Mucosa of rectum (tissue), 2 donors: ENCODE measurements around the gene MIF4GD.
"Not testable (repeated sequence)": the region's sequence is repeated elsewhere in the genome, so short reads cannot be mapped to it uniquely, and the experiment has no call there.

Experiments
- H3K27ac ChIP-seq, 2 donors: one replicate each; pipeline ENCODE4 v1.7.0; 2013; ENCODE audit warnings: inconsistent platforms in 2 of 2, low read depth in 2 of 2, low read length in 2 of 2
- H3K27me3 ChIP-seq, 2 donors: one replicate each; pipeline ENCODE4 v1.7.0; 2013; ENCODE audit warnings: low read length in 2 of 2; ENCODE audit not compliant: control insufficient read depth in 2 of 2, insufficient read depth in 2 of 2
- H3K36me3 ChIP-seq, 2 donors: one replicate each; pipeline ENCODE4 v1.7.0; 2013; ENCODE audit warnings: low read length in 2 of 2; ENCODE audit not compliant: control insufficient read depth in 2 of 2, insufficient read depth in 2 of 2
- H3K4me1 ChIP-seq, 2 donors: one replicate each; pipeline ENCODE4 v1.7.0; 2013; ENCODE audit warnings: low read length in 2 of 2, mild to moderate bottlenecking in 1 of 2; ENCODE audit not compliant: control insufficient read depth in 2 of 2, insufficient read depth in 2 of 2
- H3K4me3 ChIP-seq, 2 donors: one replicate each; pipeline ENCODE4 v1.7.0; 2013; ENCODE audit warnings: low read length in 2 of 2
- H3K9ac ChIP-seq, 2 donors: one replicate each; pipeline ENCODE4 v1.7.0; 2013; ENCODE audit warnings: low read length in 2 of 2, low read depth in 1 of 2, mild to moderate bottlenecking in 1 of 2
- H3K9me3 ChIP-seq, 2 donors: one replicate each; pipeline ENCODE4 v1.7.0; 2013; ENCODE audit warnings: low read length in 2 of 2; ENCODE audit not compliant: control insufficient read depth in 2 of 2
- donor health status: healthy.
- donor health status: Normal muscosa, but diverticular disease.

Gene MIF4GD

DNA sequence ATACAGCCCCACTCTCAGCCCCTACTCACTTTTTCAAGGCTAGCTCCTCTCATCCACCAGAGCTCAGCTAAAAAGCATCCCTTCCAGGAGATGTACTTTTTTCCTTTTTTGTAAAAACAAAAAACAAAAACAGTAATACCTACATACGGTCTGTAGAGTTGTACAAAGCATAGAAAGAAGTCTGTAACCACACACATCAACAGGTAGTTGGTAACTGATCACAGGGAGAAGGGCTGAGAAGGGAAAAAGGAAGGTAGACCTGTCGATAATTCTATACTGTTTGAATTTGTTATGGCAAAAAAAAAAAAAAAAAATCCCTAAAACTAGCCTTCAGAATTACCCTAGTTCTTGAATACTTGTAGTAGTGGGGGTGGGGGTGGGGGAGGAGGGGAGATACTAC lies 17.3 kb upstream of the MIF4GD start:
- Histone ChIP-seq H3K27ac (peak overlapping the region; percentile 93 to 96), H3K36me3 (peaks cover 13 to 16% of the 10 kb centered on the region in 2 donors), H3K4me3 (peak overlapping the region; percentile 83 to 94), H3K4me1 (peaks cover 8% of the 10 kb centered on the region in 2 donors), H3K27me3 (no peaks in the 10 kb centered on the region), H3K9me3 (no peaks in the 10 kb centered on the region), H3K9ac (peak overlapping the region; percentile 24 to 88)

DNA sequence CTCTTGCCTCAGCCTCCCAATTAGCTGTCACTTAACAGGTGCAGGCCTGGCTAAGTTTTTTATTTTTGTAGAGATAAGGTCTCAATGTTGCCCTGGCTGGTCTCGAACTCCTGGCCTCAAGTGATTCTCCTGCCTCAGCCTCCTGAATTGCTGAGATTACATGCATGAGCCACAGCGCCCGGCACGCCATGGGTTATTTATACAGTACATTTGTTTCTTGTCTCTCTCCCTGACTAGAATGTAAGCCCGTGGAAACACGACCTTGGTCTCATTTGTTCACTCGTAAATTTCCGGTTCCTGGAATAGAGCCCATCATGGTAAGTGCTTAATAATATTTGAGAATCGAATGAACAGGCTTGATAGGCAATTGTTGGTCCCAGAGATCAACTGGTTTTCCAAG lies 16.2 kb upstream of the MIF4GD start:
- Histone ChIP-seq H3K4me1 (peaks cover 8% of the 10 kb centered on the region in 2 donors), H3K4me3 (no peak overlapping the region)

DNA sequence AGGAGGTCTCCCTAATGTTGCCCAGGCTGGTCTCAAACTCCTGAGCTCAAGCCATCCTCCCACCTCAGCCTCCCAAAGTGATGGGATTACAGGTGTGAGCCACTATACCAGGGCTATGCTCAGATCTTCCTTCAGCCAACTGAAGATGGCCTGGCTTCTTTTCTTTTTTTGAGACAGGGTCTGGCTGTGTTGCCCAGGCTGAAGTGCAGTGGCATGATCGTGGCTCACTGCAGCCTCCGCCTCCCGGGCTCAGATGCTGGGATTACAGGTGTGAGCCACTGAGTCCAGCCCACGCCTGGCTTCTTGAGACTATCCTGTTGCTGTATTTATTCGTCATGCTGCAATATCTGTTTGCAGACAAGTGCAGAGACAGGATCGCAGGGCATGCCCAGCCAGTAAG lies 14.1 kb upstream of the MIF4GD start:
- Histone ChIP-seq H3K36me3 (peaks cover 21 to 22% of the 10 kb centered on the region in 2 donors), H3K9me3 (no peaks in the 10 kb centered on the region), H3K4me1 (peaks cover 5 to 8% of the 10 kb centered on the region in 2 donors), H3K9ac (no peak overlapping the region), H3K27me3 (no peaks in the 10 kb centered on the region), H3K4me3 (no peak overlapping the region), H3K27ac (no peak overlapping the region)

More for the DNA sequence above, 16.2 kb upstream of the MIF4GD start:
- peaks cover 16% of the 10 kb centered on the region in 2 donors for H3K36me3 ChIP-seq
- H3K9ac ChIP-seq: no peak overlapping the region
- no peak overlapping the region for H3K27ac ChIP-seq
- H3K27me3 ChIP-seq: no peaks in the 10 kb centered on the region
- H3K9me3 ChIP-seq: no peaks in the 10 kb centered on the region

DNA sequence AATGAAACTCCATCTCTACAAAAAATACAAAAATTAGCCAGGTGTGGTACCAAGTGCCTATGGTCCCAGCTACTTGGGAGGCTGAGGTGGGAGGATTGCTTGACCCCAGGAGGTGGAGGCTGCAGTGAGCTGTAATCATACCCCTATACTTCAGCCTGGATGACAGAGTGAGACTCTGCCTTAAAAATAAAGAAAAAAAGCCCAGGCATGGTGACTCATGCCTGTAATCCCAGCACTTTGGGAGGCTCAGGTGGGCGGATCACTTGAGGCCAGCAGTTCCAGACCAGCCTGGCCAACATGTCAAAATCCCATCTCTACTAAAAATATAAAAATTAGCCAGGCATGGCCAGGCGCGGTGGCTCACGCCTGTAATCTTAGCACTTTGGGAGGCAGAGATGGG lies 9.2 kb upstream of the MIF4GD start:
- not testable (repeated sequence) for H3K4me1 ChIP-seq, H3K27me3 ChIP-seq, H3K9ac ChIP-seq, H3K27ac ChIP-seq, H3K9me3 ChIP-seq, H3K4me3 ChIP-seq
- H3K36me3 ChIP-seq: peaks cover 12 to 17% of the 10 kb centered on the region in 2 donors

DNA sequence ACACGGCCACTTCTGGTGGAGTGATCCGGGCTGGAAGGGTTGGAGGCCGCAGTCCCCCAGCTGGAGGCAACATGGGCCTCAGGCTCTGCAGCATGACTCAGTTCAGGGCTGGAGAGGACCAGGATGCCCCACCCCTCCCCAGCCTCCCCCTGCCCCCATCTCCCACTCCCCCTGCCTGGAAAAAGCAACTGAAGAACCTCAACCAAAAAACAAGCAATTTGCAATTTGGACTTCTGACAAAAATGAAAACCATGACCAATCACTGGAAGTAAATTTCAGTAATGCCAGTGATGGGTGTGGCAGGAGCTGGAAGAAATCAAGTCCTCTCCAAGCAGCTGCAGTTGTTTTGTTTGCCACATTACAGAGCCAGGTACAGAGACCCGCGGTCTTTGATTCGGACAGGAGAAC lies 6.6 kb upstream of the MIF4GD start:
- Histone ChIP-seq H3K9ac (no peak overlapping the region), H3K4me1 (no peaks in the 10 kb centered on the region), H3K27ac (no peak overlapping the region), H3K9me3 (no peaks in the 10 kb centered on the region), H3K4me3 (no peak overlapping the region), H3K36me3 (peaks cover 14 to 17% of the 10 kb centered on the region in 2 donors), H3K27me3 (no peaks in the 10 kb centered on the region)

DNA sequence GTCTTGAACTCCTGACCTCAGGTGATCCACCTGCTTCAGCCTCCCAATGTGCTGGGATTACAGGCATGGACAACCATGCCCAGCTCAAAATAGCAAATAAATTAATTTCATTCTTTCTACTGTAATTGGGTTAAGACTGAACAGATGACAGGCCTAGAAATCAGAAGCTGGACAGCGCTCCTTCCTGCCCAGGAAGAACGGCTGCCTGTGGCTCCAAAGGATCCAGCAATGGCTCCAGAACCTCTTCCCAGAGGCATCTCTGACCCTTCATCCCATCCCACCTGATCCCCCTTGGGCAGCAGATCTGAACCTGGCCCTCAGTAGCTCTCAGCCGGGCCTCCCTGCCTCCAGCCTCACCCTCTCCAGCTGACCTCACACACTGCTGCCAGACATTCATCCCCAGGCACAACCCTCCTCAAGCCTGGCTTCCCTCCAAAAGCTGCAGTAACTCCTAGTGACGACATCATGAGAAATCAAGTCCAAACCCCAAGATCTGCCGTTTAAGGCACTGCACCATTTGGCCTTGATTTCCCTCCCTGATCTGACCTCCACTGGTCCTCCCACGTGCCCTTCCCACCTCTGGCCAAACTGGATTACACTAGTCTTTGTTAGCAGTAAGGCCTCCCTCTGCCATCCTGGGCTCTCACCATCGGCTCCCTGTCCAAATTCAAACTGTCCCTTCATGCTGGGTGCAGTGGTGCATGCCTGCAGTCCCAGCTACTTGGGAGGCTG lies 3.1 kb upstream of the MIF4GD start:
- H3K4me3 ChIP-seq: no peak overlapping the region
- H3K27ac ChIP-seq: no peak overlapping the region
- no peaks in the 10 kb centered on the region for H3K9me3 ChIP-seq
- H3K4me1 ChIP-seq: peaks cover 17 to 18% of the 10 kb centered on the region in 2 donors
- no peak overlapping the region for H3K9ac ChIP-seq
- H3K36me3 ChIP-seq: peaks cover 7 to 14% of the 10 kb centered on the region in 2 donors
- no peaks in the 10 kb centered on the region for H3K27me3 ChIP-seq

DNA sequence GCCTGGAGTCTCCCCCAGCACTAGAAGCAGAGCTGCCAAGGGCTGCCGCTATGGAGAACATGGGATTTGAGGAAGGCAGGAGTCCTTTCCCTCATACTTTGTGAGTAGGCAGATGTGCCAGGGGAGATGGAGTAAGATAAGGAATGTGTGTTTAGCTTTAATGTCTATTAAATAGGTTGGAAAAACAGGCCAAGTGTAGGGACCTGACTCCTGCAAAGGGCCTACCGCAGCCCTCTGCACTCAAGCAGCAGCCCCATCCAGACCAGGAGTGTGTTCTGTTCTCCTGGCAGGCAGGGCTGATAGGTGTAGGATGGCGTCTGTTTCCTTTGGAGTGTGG lies 1.8 kb upstream of the MIF4GD start:
- Histone ChIP-seq H3K36me3 (peaks cover 4 to 14% of the 10 kb centered on the region in 2 donors), H3K27ac (no peak overlapping the region), H3K4me3 (no peak overlapping the region), H3K9ac (no peak overlapping the region), H3K27me3 (no peaks in the 10 kb centered on the region), H3K4me1 (peaks cover 20 to 21% of the 10 kb centered on the region in 2 donors), H3K9me3 (no peaks in the 10 kb centered on the region)

DNA sequence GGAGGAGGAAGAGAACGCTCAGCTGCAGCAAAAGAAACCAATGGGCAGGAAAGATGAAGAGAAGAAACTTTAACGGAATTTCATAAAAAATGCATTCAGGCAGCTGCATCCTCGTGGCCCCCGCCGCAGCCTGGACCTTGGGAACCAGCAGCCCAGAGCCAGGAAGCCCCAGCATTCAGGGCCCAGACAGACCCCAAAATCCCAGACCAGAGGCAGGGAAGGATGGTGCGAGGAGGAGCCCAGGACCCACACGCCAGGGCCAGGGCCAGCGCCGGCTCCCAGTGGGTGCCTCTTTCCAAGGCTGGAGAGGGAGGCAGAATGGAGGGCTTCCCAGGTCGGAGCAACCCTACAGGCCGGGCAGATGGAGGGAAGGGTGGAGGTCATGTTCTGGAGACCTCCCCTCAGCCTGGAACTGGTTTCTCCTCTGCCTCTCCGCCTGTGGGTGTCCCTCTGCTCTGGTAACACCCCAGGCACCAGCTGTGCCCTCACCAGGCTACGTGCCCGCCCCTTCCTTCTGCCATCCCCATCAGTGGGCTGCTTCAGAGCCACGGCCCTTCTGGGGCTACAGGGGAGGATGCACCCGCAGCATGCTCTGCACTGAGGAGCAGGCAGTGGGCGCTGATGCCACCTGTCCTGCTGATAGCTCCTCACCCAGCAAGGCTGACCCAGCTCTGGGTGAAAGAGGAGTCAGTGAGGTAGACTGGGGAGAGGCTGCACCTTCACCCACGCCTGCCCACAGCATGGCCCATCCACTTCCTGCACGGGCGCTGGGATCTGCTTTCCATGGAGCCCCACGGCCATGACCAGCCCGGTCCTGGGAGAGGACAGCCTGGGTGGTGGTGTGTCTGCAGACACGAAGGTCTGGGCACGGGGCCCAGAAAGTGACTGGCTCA lies 1.2 kb upstream of the MIF4GD start:
- Histone ChIP-seq H3K27me3 (no peaks in the 10 kb centered on the region), H3K4me1 (peaks cover 25 to 27% of the 10 kb centered on the region in 2 donors), H3K4me3 (peak overlapping the region; percentile 80 to 82), H3K9me3 (no peaks in the 10 kb centered on the region), H3K36me3 (peaks cover 2 to 14% of the 10 kb centered on the region in 2 donors), H3K9ac (peak overlapping the region; percentile 68 to 92), H3K27ac (peak overlapping the region in 1 of 2 donors; percentile 86)

DNA sequence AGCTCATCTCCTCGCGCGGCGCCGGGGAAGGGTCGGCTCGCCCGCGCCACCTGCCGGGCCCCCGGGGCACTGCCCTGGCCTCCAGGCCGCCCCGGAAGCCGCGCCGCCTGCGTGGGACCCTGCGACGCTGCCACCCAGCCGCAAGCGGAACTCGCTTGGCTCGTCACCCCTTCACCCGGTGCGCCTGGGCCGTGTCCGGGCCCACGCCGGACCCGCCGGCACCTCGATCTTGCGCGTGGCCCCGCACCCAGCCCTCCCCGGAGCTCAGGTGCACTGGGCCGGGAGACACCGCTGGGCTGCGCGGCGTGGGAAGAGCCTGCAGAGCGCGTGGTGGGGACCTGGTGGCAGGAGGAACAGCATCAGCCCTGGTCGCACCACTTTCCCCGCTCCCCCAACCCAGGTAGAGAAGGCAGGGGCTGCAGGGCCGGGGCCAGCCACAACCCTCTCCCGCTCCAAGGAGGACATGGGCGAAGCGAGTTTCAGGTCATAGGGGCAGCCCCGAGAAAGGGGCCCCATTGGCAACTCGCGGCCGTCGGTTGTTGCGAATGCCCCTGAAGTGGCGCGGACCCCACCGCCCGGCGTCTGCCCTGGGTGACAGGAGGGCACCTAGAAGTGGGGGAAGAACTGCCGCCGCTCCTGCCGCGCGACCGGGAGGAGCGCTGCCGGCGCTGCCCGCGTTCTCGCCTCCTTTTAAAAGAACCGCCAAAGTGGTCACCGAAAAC lies 363 bp upstream of the MIF4GD start:
- H3K27me3 ChIP-seq: no peaks in the 10 kb centered on the region
- H3K4me1 ChIP-seq: peaks cover 25 to 27% of the 10 kb centered on the region in 2 donors
- peak overlapping the region; percentile 80 to 82 for H3K4me3 ChIP-seq
- peak overlapping the region; percentile 63 to 86 for H3K27ac ChIP-seq
- peak overlapping the region; percentile 68 to 92 for H3K9ac ChIP-seq
- H3K36me3 ChIP-seq: peaks cover 7 to 19% of the 10 kb centered on the region in 2 donors
- no peaks in the 10 kb centered on the region for H3K9me3 ChIP-seq
